Urothelium cell line (cell line): ENCODE results near the gene PRMT7.

Experiments used
- DNase-seq: peaks from one replicate; pipeline ENCODE4 v3.0.0; 2011; ENCODE audit warnings: low spot score, mixed read lengths
- FAIRE-seq: peaks from 2 replicates; lab custom pipeline; 2011; peaks lifted over from hg19 to GRCh38; lab: Jason Lieb, UNC

PRMT7 gene

GRCh38 chr16:68310774-68311511, at the start of gene PRMT7, which contains the start of gene SLC7A6OS:
PRMT7 (plus strand) TSS chr16:68311019; CDS start chr16:68315980, 4,961 bp downstream.
SLC7A6OS (minus strand) TSS chr16:68310946; CDS start chr16:68310926, 20 bp downstream.
- DNase-seq (peak; percentile 98), FAIRE-seq (no peak)

GRCh38 chr16:68263559-68264127, 47.2 kb upstream of the PRMT7 start:
- FAIRE-seq (no peak), DNase-seq (no peak)

- FAIRE-seq: peak; percentile 40
- peak; percentile 92 for DNase-seq
These were observed 46.4 kb upstream of the PRMT7 start, which contains the start of gene SLC7A6 for GRCh38 chr16:68264128-68265077. SLC7A6 (plus strand) TSS chr16:68264526; CDS start chr16:68274727, 10,201 bp downstream.

DNA sequence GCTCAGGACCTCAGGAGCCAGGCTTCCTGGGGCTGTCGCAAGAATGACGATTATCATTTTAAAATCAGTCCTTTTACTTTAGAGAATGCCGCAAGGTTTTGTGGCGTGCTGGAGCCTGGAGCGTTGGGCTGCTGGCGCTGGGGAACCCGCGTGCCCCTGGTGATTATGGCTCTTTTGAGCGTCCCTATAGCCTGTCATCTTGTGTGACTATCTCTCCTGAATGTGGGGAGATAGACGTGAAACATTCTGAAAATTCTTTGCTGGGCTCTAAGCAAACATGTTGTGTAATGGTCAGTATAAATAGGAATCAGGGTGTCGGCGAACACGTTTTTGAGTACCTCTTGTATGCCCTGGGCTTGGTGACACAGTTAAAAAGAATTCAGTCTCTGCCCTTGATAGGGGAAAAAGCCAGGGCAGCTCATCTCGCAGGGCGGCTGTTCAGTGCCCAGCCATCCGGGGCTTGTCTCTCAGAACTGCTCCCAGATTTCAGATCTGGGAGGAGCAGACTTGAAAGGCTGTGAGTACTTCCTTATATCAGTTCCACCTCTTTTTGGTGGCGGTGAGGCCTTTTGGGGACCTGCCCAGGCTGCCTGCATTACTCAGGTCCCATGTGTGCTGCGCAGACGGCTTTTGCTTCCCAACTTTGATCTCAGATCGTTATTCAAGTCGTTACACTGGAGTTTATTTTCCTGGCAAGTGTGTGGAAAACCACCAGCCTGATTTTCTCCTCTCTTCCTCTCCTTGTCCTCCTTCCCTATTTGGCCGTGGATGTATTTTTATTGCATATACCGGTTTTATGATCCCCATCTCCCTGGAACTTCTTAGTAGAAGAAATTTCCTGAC, 45.5 kb upstream of the PRMT7 start:
- DNase-seq: peak; percentile 68
- no peak for FAIRE-seq

GRCh38 chr16:68267612-68268405, 43.0 kb upstream of the PRMT7 start:
- FAIRE-seq (no peak), DNase-seq (no peak)

GRCh38 chr16:68269793-68270192, 41.0 kb upstream of the PRMT7 start:
- DNase-seq (no peak), FAIRE-seq (no peak)

DNA sequence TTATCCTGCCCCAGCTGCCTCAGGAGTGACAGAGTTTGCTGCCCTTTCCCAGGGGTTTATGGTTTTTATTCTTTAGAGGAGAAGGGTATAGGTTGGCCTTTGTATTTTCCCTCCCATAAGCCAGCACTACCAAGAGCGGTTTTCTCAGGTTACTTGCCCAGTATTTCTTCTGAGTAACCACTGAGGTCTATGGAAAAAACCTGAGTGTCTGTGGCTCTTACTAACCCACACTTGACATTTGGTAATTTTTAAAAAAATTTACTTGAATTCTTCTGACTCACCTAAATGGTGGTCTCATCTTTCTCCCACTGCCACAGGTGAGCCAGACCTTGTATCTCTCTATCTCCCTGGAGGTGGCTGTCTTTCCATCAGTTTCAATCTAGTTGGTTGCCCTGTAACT, 40.5 kb upstream of the PRMT7 start:
- FAIRE-seq (no peak), DNase-seq (no peak)

DNA sequence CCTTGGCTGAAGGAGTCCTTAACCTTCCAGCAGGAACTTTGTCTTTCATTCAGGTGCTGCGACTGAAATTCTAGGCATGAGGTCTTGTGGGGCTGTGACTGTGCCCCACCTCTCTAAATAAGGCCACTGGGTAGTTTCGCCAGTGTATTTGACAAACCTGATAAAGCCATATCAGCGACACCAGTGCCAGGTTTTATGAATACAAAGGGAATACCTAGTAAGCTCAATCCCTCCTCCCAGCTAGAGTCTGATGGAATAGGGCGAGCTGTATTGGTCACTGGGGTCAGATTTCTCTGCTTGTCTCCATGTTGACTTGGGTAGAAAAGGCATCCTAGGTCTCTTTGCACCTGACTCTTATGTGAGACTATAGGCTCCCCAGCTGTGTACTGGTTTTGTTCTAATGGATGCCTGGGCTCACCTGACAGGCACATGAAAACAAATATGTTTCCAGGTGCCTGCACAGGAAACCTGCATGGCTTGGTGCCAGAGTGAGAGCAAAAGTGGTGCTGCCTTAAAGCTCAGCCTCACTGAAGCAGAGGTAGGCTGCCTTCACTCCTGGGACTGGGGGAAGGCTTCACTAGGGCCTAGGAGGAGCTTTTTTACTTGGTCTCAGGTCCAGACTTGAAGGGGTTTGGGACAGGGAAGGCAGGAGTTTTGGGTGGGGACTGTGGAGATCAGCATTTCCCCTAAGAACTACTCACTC, 38.2 kb upstream of the PRMT7 start:
- DNase-seq (no peak), FAIRE-seq (no peak)

DNA sequence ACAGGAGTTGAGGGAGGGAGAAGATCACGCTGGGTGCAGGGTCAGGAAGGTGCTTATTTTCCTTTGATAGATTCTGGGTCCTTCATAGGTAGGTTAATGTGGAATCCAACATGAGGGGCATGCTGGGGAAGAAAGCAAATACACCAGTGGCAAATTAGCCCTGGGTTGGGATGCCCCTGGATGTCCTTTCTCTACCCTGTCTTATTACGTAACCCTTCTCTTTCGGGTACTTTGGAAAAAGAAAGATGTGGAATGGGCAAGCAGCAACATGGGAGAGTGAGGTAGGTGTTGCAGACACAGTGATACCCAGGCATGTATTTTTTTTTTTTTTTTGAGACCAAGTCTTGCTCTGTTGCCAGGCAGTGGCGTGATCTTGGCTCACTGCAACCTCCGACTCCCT, 37.4 kb upstream of the PRMT7 start:
- no peak for FAIRE-seq
- no peak for DNase-seq

DNA sequence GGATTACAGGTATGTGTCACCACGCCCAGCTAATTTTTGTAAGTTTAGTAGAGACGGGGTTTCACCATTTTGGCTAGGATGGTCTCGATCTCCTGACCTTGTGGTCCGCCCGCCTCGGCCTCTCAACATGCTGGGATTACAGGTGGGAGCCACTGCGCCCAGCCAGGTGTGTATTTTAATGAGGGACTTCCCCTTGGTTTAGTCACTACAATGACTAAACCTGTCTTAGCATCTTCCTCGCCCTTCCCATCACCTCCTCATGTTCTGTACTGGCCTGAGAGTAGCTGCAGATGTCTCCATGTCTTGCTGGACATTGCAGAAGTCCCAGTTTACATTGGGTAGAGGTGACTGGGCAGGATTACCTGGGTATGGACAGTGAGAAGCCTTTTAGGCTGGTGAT, 36.9 kb upstream of the PRMT7 start:
- no peak for DNase-seq
- FAIRE-seq: no peak

DNA sequence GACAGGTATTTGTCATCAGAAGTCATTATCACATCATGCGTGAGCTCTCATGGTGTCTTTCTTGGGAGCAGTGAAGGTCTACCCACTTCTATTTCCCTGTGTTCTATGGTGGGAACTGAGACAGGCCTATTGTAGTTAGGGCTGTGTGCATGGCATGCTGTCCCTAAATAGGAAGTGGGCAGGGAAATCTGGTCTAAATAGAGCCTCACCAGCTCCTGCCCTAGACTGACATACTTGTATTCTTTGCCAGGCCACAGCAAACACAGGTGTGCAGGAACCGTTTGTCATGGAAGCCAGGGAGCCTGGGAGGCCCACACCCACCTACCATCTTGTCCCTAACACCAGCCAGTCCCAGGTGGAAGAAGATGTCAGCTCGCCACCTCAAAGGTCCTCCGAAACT, 36.4 kb upstream of the PRMT7 start:
- no peak for FAIRE-seq
- DNase-seq: no peak

DNA sequence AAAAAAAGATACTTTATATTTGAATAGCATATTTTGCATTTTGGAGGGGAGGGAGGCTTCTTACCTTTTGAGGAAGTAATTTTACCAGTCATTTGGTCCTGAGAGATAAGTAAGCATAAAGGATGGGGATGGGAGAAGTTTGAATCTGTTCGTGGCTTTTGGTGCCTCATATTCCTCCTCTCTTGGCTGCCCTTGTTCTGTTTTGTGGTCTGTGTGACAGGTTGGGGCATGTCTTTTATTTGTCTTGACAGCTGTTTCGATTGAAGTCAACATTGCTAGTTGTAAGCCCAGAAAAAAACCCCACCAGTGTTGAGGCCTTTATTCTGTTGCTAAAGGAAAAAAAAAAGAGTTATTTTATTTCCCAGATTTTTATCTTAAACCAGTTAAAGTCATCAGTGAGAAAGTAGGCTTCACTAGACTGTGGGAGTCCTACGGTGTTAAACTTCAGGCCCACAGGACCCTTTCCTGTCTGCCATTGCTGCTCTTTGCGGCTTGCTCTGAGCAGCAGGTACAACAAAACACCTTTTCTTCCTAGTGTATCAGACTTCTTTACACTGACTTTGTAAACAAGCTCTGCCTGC, 35.1 kb upstream of the PRMT7 start:
- FAIRE-seq: no peak
- no peak for DNase-seq

GRCh38 chr16:68276223-68276622, 34.6 kb upstream of the PRMT7 start:
- FAIRE-seq (no peak), DNase-seq (no peak)

- DNase-seq: no peak
- FAIRE-seq: no peak
These were observed 30.9 kb upstream of the PRMT7 start for GRCh38 chr16:68279726-68280558.

- DNase-seq: no peak
These were observed 29.3 kb upstream of the PRMT7 start for GRCh38 chr16:68281368-68282063.

DNA sequence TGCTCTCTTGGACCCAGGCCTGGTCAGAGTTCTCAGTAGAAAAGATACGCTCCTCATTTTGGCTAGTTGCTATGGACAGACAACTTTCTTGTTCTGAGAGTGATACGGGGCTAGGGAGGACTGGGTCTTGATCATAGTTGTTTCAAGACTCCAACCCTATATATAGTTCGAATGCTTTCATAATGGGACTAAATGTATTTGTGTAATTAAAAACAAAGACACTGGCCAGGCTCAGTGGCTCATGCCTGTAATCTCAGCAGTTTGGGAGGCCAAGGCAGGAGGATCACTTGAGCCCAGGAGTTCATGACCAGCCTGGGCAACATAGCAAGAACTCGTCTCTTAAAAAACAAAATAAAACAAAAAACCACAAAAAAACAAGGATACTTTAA, 28.8 kb upstream of the PRMT7 start:
- DNase-seq (no peak), FAIRE-seq (no peak)

More at GRCh38 chr16:68281368-68282063, 29.3 kb upstream of the PRMT7 start:
- FAIRE-seq: no peak

GRCh38 chr16:68283346-68283745, 27.5 kb upstream of the PRMT7 start:
- no peak for DNase-seq

More at GRCh38 chr16:68283346-68283745, 27.5 kb upstream of the PRMT7 start:
- no peak for FAIRE-seq
